ENCODE data around the gene S100A5.

Gene S100A5

DNA sequence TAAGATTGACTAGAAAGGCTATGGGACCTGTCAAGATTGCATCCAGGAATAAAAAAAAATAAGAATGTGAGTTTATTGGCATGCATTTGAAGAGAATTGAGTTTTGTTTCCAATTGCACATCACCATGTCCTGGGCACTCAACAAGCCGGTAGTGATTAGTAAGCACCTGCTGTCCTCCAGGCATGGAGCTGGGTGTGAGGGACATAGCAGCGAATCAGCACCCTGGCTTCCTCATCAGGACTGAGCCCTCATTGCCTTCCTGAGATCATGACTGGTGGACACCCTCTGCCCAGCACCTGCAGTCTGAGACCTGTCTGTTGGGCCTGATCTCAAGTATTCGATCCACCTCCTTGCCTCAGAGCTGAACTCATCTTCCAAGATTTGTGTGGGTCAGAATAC is 31.7 kb downstream of the S100A5 start:
- TF ChIP-seq CTCF (IDR thresholded peaks at IDR 0.05; ENCODE audit: borderline replicate concordance, insufficient read depth, low read depth, low read length) = no peak

DNA sequence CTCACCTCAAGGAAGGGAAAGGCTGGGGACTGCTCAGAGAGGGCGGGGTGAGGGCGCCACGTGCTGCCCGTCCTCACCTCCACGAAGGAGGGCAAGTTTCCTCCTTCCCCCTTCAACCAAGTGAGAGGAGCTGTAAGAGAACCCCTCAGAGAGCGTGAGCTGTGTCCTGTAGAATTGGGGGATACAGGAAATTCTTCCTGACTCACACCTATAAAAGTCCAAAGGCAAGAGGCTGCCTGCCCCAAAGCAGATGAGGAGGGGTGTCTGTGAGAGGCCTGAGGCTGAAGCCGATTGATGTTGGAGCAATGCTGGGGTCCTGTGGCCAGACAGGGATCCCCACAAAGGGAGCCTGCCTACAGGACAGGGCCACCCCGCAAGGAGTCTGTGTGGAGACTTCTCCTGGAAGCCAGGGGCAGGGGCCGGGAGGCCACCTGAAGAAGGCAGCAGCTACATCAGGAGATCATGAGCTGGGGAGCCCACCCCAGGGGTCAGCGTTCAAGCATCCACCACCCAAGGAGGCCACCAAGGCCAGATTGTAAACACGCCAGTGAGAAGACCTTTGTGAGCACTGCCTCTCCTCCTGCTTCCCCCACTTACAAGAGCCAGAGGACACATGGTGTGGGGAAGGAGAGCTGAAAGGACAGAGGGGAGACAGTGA is 32.7 kb downstream of the S100A5 start:
- TF ChIP-seq CTCF (IDR thresholded peaks at IDR 0.05; ENCODE audit: borderline replicate concordance, insufficient read depth, low read depth, low read length) = no peak
- no peak overlapping the region for H3K4me3 ChIP-seq (ENCODE audit: low read depth, low read length)

More for the DNA sequence above, 31.7 kb downstream of the S100A5 start:
- no peak overlapping the region for H3K4me3 ChIP-seq (ENCODE audit: low read depth, low read length)

DNA sequence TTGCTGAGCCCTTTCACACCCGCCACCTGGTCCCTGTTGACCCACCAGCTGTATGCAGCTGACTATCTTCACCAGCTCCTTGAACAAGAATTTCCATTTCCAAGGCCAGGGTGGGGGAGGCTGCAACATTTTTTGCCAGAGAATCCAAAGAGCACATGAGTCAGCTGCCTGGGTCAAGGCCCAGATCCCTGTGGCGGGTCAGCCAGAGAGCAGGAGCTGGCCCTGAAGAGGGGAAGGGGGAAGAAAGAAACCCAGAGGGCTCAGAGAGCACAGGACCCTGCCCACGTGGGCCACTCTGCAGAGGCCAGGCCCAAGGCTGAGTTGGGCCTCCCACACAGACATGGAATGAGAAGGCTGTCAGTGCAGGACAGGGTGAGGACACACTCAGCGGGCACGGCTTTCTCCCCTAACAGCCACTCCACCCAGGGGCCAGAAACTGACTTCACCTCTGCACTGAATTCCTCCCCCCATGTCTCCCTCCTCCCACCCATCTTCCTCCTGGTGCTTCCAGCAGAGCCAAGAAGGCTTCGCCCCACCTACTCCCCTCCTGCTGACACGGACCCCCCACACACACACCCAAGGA is 33.8 kb downstream of the S100A5 start:
- no peak overlapping the region for H3K4me3 ChIP-seq (ENCODE audit: low read depth, low read length)
- no peak for TF ChIP-seq CTCF (IDR thresholded peaks at IDR 0.05; ENCODE audit: borderline replicate concordance, insufficient read depth, low read depth, low read length)

GRCh38 chr1:153506386-153506785 is 34.3 kb downstream of the S100A5 start:
- no peak for TF ChIP-seq CTCF (IDR thresholded peaks at IDR 0.05; ENCODE audit: borderline replicate concordance, insufficient read depth, low read depth, low read length)
- no peak overlapping the region for H3K4me3 ChIP-seq (ENCODE audit: low read depth, low read length)

- TF ChIP-seq CTCF (IDR thresholded peaks at IDR 0.05; ENCODE audit: borderline replicate concordance, insufficient read depth, low read depth, low read length) = no peak
- H3K4me3 ChIP-seq (ENCODE audit: low read depth, low read length) = no peak overlapping the region
Observed at GRCh38 chr1:153505576-153505975, 35.2 kb downstream of the S100A5 start.

- H3K4me3 ChIP-seq (ENCODE audit: low read depth, low read length) = no peak overlapping the region
- TF ChIP-seq CTCF (IDR thresholded peaks at IDR 0.05; ENCODE audit: borderline replicate concordance, insufficient read depth, low read depth, low read length) = no peak
Observed at GRCh38 chr1:153503766-153504165, 37.0 kb downstream of the S100A5 start.

GRCh38 chr1:153498746-153499145 is 42.0 kb downstream of the S100A5 start:
- TF ChIP-seq CTCF (IDR thresholded peaks at IDR 0.05; ENCODE audit: borderline replicate concordance, insufficient read depth, low read depth, low read length) = no peak
- no peak overlapping the region for H3K4me3 ChIP-seq (ENCODE audit: low read depth, low read length)

Data from GM12875 (cell line).